Hepatocyte (in vitro differentiated cells): ENCODE data around the gene ZNF419. TPM values are rescaled to one million over a fixed set of nuclear protein-coding genes. Genes with fewer than 3 reads are reported as not detected.
"Not testable (repeated sequence)": the region's sequence is repeated elsewhere in the genome, so short reads cannot be mapped to it uniquely, and the experiment has no call there.

Experiments used
- DNase-seq: peaks from one replicate; pipeline ENCODE4 v3.0.0-alpha.2; 2016; ENCODE audit warnings: low spot score
- H2AFZ ChIP-seq: fragments of 200-600 bp; sonication (generic); 2 replicates; pipeline ENCODE4 v1.6.0; 2016; ENCODE audit warnings: antibody characterized with exemption, mild to moderate bottlenecking
- H3K27ac ChIP-seq: fragments of 200-600 bp; sonication (generic); 2 replicates; pipeline ENCODE4 v1.5.1; 2016; ENCODE audit warnings: mild to moderate bottlenecking
- H3K27me3 ChIP-seq: fragments of 200-600 bp; sonication (generic); 2 replicates; pipeline ENCODE4 v1.6.1; 2016
- H3K36me3 ChIP-seq: fragments of 200-600 bp; sonication (generic); replicated peaks from 2 replicates; pipeline ENCODE4 v1.5.1; 2016; ENCODE audit warnings: low read depth; ENCODE audit not compliant: insufficient read depth
- H3K4me1 ChIP-seq: fragments of 200-600 bp; sonication (generic); 2 replicates; pipeline ENCODE4 v1.5.1; 2016; ENCODE audit warnings: mild to moderate bottlenecking, moderate library complexity; ENCODE audit not compliant: insufficient read depth
- H3K4me2 ChIP-seq: fragments of 200-600 bp; sonication (generic); 2 replicates; pipeline ENCODE4 v1.6.0; 2016
- H3K4me3 ChIP-seq: fragments of 200-600 bp; sonication (generic); 2 replicates; pipeline ENCODE4 v1.5.1; 2016; ENCODE audit warnings: mild to moderate bottlenecking
- H3K79me2 ChIP-seq: fragments of 200-600 bp; sonication (generic); 2 replicates; pipeline ENCODE4 v1.6.0; 2017; ENCODE audit warnings: mild to moderate bottlenecking
- H3K9me2 ChIP-seq: fragments of 200-600 bp; sonication (generic); replicated peaks from 2 replicates; pipeline ENCODE4 v1.6.0; 2017; ENCODE audit warnings: mild to moderate bottlenecking; ENCODE audit not compliant: insufficient read depth
- H3K9me3 ChIP-seq: fragments of 200-600 bp; sonication (generic); 2 replicates; pipeline ENCODE4 v1.5.1; 2016; ENCODE audit warnings: low read depth, mild to moderate bottlenecking
- H4K20me1 ChIP-seq: fragments of 200-600 bp; sonication (generic); 2 replicates; pipeline ENCODE4 v1.6.0; 2016; ENCODE audit warnings: mild to moderate bottlenecking; ENCODE audit not compliant: insufficient read depth, poor library complexity, severe bottlenecking
- EZH2 ChIP-seq: fragments of 200-600 bp; sonication (generic); IDR thresholded peaks from 2 replicates; pipeline ENCODE4 v1.6.1; 2016; ENCODE audit warnings: antibody characterized with exemption, mild to moderate bottlenecking, borderline replicate concordance
- EZH2phosphoT487 ChIP-seq: fragments of 200-600 bp; sonication (generic); IDR thresholded peaks from one replicate; pipeline ENCODE4 v1.6.1; 2018; ENCODE audit warnings: antibody characterized with exemption, mild to moderate bottlenecking, low read depth, moderate library complexity; ENCODE audit not compliant: unreplicated experiment, severe bottlenecking
- WGBS: methylation state at CpG from one replicate; pipeline ENCODE4 v1.1.6; 2016; ENCODE audit warnings: low lambda C conversion rate; ENCODE audit errors: missing lambda C conversion rate; 5-methylcytosine and 5-hydroxymethylcytosine counted together
- polyA plus RNA-seq: library from polyadenylated mRNA; unstranded; fragments of >200 nt; fragmentation: Nextera tagmentation; extraction: Ambion mirVana; gene quantifications from 2 replicates; pipeline ENCODE4 v1.2.1, GENCODE V29; 2016
- total RNA-seq: library from RNA; depleted of rRNA; stranded (reverse); fragments of >200 nt; gene quantifications from 2 replicates; pipeline ENCODE4 v1.2.3, GENCODE V29; 2014
- TF ChIP-seq, protein P1 (sequence below): fragments of 200-600 bp; sonication (generic); IDR thresholded peaks from 2 replicates; pipeline ENCODE4 v1.5.1; 2016; ENCODE audit warnings: antibody characterized with exemption, mild to moderate bottlenecking; ENCODE audit not compliant: poor library complexity

Gene ZNF419
- total and polyA plus RNA-seq, 2 experiments from 2014 or later: 9.4 TPM

DNA sequence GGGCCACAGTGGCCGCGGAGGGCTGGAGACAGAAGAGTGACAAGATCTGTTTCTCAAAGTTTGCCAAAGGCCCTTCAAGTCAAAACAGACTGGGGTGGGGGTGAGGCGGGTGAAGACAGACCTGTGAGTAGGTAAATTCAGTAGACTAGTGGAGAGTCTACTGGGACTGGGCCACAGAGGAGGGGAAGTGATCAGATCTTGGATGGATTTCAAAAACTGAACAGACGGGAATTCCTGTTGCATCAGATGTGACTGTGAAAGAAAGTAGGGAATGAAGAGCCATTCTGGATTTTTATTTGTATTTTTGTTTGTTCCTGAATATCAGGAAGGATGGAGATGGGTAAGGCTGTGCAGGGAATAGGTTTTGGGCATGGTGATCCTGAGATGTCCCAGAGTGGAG is 12.8 kb downstream of the ZNF419 start:
- Histone ChIP-seq H3K79me2 (peaks cover 26% of the 10 kb centered on the region), H3K4me3 (peak overlapping the region; percentile 20), H3K4me2 (peak overlapping the region; percentile 85)
- not testable (repeated sequence) for H3K9me2 ChIP-seq, DNase-seq, H4K20me1 ChIP-seq, H3K9me3 ChIP-seq, H3K36me3 ChIP-seq, H3K27me3 ChIP-seq, H3K27ac ChIP-seq, H3K4me1 ChIP-seq, H2AFZ ChIP-seq
- 9% methylated on average over 1 of the region's 4 CpGs for WGBS

DNA sequence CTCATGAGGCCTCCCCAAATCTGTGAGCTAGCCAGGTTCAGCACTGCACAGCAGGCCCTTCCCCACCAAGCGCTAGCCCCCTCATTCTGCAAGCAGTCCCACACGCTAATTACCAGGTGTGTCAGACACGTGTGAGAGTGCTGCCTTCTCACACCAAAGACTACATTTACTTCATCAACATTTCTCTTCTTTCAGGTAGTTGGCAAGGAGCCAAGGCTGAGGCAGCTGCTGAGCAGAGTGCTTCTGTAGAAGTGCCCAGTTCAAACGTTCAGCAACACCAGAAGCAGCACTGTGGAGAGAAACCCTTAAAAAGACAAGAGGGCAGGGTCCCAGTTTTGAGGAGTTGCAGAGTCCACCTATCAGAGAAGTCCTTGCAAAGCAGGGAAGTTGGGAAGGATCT is 18.6 kb downstream of the ZNF419 start:
- Histone ChIP-seq H3K79me2 (peaks cover 19% of the 10 kb centered on the region), H3K9me2 (no peaks in the 10 kb centered on the region), H3K27me3 (no peaks in the 10 kb centered on the region), H4K20me1 (no peaks in the 10 kb centered on the region), H3K4me1 (no peaks in the 10 kb centered on the region), H3K4me2 (no peak overlapping the region), H3K27ac (no peak overlapping the region), H3K4me3 (no peak overlapping the region), H3K36me3 (peaks cover 17% of the 10 kb centered on the region), H3K9me3 (peaks cover 19% of the 10 kb centered on the region), H2AFZ (no peak overlapping the region)
- WGBS: 72% methylated on average over 4 of the region's 4 CpGs
- no peak for DNase-seq
- TF ChIP-seq, protein P1, sequence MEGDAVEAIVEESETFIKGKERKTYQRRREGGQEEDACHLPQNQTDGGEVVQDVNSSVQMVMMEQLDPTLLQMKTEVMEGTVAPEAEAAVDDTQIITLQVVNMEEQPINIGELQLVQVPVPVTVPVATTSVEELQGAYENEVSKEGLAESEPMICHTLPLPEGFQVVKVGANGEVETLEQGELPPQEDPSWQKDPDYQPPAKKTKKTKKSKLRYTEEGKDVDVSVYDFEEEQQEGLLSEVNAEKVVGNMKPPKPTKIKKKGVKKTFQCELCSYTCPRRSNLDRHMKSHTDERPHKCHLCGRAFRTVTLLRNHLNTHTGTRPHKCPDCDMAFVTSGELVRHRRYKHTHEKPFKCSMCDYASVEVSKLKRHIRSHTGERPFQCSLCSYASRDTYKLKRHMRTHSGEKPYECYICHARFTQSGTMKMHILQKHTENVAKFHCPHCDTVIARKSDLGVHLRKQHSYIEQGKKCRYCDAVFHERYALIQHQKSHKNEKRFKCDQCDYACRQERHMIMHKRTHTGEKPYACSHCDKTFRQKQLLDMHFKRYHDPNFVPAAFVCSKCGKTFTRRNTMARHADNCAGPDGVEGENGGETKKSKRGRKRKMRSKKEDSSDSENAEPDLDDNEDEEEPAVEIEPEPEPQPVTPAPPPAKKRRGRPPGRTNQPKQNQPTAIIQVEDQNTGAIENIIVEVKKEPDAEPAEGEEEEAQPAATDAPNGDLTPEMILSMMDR: no peak
- no peak for TF ChIP-seq EZH2phosphoT487
- no peak for TF ChIP-seq EZH2

- peaks cover 36% of the 10 kb centered on the region for H3K9me3 ChIP-seq
- H3K4me1 ChIP-seq: no peaks in the 10 kb centered on the region
Measured at GRCh38 chr19:57511484-57511883, 23.9 kb downstream of the ZNF419 start.

DNA sequence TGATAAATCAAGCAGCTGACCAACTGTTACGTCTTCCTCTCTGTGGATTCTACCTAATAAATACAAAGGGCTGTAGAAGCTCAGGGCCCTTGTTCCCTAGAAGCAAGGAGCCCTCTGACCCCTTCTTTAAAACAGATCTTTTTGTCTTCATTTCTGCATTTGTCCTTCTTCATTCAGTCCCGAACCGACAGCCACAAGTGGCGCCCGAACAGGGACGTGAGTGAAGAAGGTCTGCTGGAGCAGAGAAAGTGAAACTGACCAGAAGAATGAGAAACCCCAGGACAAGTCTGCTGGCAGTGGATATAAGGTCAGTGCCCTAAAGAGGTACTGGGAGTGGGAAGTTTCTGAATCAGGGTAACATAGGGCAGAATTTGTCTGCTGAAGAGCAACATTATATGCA is 25.3 kb downstream of the ZNF419 start:
- no peaks in the 10 kb centered on the region for H3K9me2 ChIP-seq
- no peak for DNase-seq
- H3K4me1 ChIP-seq: no peaks in the 10 kb centered on the region
- peaks cover 5% of the 10 kb centered on the region for H3K36me3 ChIP-seq
- 93% methylated on average over 6 of the region's 6 CpGs for WGBS
- H4K20me1 ChIP-seq: no peaks in the 10 kb centered on the region
- no peaks in the 10 kb centered on the region for H3K79me2 ChIP-seq
- H3K4me3 ChIP-seq: no peak overlapping the region
- no peak overlapping the region for H3K27ac ChIP-seq
- H2AFZ ChIP-seq: no peak overlapping the region
- TF ChIP-seq, protein P1: no peak
- TF ChIP-seq EZH2 (no peak), EZH2phosphoT487 (no peak)
- H3K4me2 ChIP-seq: no peak overlapping the region
- peaks cover 29% of the 10 kb centered on the region for H3K9me3 ChIP-seq
- no peaks in the 10 kb centered on the region for H3K27me3 ChIP-seq

More at GRCh38 chr19:57511484-57511883, 23.9 kb downstream of the ZNF419 start:
- H3K27me3 ChIP-seq: no peaks in the 10 kb centered on the region
- TF ChIP-seq, protein P1: no peak
- TF ChIP-seq EZH2phosphoT487: no peak
- TF ChIP-seq EZH2: no peak
- H3K27ac ChIP-seq: no peak overlapping the region
- no peaks in the 10 kb centered on the region for H3K79me2 ChIP-seq
- H3K9me2 ChIP-seq: no peaks in the 10 kb centered on the region
- no peak overlapping the region for H2AFZ ChIP-seq
- H3K36me3 ChIP-seq: peaks cover 15% of the 10 kb centered on the region
- no peak for DNase-seq
- H3K4me2 ChIP-seq: no peak overlapping the region
- H3K4me3 ChIP-seq: no peak overlapping the region
- H4K20me1 ChIP-seq: no peaks in the 10 kb centered on the region
